IPS-NIHi7 (cell line): ENCODE results near the gene HMCN2.
A peak's percentile ranks its signal among the peaks of the same experiment; 100 is the strongest.

Source experiments
- DNase-seq: peaks from one replicate; pipeline ENCODE4 v3.0.0; 2012; ENCODE audit warnings: mixed read lengths; ENCODE audit errors: extremely low spot score

The HMCN2 gene

DNA sequence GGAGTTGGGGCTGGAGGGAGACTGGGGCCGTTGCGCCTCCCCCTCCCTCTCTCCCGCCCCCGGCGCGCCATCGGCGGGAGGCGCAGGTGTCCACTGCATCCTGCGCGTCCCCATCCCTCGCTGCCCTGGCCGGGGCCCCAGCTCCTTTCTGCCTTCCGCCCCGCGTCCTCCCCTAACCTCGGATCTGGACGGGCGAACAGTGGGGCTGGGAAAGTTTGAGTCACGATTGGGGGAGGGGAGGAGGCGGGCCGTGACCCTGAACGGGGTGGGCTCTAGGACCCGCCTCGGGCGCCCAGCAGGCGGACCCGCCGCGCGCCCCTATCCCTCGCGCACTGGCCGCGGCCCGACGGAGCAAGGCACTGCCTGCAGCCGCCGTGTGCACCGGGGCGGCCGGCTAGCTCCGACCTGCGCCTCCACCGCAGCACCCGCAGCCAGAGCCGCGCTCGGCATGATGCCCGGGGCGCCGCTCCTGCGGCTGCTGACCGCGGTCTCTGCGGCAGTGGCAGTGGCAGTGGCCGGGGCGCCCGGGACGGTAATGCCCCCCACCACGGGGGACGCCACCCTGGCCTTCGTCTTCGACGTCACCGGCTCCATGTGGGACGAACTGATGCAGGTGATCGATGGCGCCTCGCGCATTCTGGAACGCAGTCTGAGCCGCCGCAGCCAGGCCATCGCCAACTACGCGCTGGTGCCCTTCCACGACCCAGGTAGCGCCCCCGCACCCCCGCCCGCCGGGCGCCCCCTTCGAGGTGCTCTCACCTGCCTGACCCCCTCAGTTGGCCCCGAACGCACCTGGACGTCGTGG, at the start of gene HMCN2:
TSS of gene HMCN2 (plus strand) at position 330 of the 805 bp plus-strand sequence. CDS start at position 449, 119 bp downstream.
- peak; percentile 76 for DNase-seq

GRCh38 chr9:130217838-130218237, 47.7 kb upstream of the HMCN2 start:
- no peak for DNase-seq

- DNase-seq, result no peak
Measured at GRCh38 chr9:130219661-130220096, 45.9 kb upstream of the HMCN2 start.

DNA sequence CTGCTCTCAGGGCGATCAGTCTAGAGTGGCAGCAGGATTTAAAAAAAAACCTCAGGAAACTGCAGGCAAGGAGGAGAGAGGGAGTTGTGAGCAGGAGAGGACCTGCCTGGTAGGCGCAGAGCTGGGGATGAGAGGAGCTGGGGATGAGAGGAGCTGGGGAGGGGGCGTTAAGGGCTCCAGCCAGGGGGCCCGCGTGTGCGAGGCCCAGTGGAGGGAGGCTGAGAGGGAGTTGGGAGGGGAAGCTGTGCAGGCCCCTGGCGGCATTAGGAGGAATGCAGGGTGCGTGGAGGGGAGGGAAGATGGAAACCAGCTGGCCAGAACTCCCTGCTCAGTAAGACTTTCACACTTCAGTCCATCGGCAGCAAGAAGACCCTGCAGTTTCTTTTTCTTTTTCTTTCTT, 45.2 kb upstream of the HMCN2 start:
- DNase-seq, result peak; percentile 66

GRCh38 chr9:130222833-130223232, 42.7 kb upstream of the HMCN2 start:
- DNase-seq, result no peak

- DNase-seq, result no peak
Measured at GRCh38 chr9:130225071-130225470, 40.5 kb upstream of the HMCN2 start.

DNA sequence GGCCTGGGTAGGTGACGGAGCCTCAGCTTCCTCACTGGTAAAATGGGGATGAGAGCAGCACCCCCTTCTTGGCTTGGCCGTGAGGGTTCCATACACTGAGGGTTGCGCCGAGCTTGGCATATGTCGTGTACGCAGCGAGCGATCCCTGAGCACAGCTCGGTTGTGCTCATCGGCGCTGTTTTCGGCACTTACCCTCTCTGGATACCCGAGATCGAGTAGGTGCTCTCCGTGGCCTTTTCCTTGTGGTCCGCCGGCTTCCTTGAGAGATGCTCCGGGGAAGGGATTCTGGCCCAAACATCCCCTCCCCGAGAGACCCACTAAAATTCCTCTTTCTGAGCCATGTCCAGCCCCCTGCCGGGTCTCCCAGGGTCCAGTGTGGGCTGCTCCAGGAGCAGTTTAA, 40.0 kb upstream of the HMCN2 start:
- no peak for DNase-seq

DNA sequence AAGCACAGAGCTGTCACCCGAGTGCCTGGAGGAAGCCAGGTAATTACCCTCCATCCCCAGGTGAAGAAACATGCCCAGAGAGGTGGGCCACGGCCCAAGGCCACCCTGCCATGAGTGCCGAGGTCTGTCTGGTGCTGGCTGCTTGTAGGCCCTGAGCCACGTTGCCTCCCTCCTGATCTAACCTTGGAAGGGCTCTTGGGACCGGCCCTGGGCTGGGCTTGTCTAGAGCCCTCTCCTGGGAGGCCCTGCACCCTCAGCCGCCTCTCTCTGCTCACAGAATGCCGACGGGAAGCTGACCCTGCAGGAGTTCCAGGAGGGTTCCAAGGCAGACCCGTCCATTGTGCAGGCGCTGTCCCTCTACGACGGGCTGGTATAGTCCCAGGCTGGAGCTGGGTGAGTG, 39.4 kb upstream of the HMCN2 start:
- DNase-seq, result no peak

- no peak for DNase-seq
Measured at GRCh38 chr9:130227833-130228232, 37.7 kb upstream of the HMCN2 start.

DNA sequence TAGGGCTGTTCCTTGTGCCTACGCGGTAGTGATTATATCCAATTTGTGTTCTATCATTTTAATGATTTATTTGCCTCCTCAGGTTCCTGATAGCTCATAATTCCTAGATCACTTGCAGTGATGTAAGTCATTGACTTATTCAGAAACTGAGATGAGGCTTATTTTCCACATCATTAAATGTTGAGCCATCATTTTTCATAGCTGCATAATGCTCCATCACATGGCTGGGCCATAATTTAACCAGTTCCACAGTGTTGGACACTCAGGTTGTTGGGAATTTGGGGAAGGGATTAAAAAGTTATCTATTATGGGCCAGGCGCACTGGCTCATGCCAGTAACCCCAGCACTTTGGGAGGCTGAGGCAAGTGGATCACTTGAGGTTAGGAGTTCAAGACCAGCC, 35.8 kb upstream of the HMCN2 start:
- no peak for DNase-seq

GRCh38 chr9:130230631-130231030, 34.9 kb upstream of the HMCN2 start:
- DNase-seq, result no peak

- DNase-seq, result no peak
Measured at GRCh38 chr9:130232899-130233586, 32.5 kb upstream of the HMCN2 start.

DNA sequence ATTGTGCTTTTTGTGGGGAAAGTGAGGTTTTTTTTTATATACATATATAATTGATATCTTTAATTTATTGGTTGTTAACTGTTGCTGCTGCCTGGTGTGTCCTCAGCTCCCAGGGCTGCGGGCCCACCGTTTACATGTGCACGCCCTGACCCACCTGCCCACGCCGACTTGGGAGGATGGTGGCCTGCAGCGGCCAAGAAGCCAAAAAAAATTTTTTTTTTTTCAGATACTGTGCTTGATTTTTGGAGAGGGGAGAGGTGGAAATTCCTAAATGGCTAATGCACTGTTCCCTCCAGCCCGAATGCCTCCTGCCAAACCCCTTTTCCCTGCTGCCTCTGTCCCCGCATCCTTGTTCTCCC, 32.0 kb upstream of the HMCN2 start:
- no peak for DNase-seq

DNA sequence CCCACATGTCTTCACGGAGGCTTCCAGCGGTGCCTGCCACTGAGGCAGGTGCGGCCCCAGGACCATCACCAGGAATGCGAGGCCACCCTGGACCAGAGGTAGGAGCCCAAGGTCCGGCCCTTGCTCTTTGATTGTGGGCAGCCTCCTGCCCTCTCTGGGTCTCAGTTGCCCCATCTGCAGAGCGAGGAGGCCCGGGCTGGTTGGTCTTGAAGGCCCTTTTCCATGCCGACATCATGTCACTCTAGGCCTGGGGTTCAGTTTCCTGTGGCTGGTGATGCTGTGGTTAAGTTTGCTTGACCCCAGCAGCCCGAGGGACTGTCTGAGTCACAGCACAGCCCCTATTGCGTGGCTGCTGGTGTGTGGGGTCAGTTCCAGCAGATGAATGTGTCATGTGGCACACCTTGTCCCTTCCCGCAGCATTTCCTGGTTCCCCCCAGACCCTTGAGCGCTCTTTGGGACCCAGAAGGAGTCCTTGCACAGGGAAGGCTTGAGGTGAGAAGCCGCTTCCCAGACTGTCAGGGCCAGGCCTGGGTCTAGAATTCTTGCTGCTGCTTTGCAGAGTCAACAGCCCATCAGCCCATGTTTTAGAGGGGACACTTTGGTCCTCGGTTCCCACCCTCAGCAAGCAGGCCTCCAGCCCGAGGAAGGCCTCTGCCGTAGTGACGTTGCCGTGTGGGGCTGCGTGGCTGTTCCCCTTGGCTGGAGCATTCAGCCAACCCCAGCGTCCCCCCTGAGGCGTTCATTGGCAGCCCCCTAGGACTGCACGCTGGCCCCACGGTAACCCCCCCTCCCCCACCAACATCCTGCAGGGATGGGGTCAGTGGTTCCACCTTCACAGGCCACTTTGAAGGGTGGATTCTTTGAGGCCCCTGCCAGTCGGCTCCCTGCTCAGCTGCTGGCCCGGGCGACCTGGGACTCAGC, 31.0 kb upstream of the HMCN2 start:
- DNase-seq, result no peak

- DNase-seq, result peak; percentile 80
Measured at GRCh38 chr9:130235558-130236435, 29.8 kb upstream of the HMCN2 start.

DNA sequence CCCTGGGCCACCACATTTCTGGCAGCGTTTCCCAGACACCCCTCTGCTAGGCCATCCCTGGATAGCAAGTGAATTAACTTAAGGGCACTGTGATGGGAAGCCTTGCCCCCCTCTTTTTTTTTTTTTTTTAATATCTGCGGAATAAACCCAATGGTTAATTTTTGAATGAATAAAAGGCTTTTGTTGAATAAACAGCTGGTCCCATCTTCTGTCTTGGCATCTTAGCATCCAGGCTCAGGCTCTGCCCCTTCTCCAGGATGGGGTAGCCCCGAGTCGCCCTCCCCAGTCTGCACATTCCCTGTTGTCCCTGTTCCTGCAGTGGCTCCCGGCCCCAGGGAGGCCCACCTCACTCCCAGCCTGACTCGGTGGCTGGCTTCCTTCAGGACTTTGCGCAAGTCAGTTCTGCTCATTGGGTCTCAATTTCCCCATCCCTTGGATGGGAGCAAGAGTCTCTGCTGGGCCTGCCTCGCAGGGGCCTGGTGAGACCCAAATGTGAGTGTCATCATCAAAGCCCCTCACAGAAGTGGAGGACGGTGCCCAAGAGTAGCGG, 29.0 kb upstream of the HMCN2 start:
- DNase-seq, result no peak

GRCh38 chr9:130237076-130237475, 28.5 kb upstream of the HMCN2 start:
- no peak for DNase-seq

DNA sequence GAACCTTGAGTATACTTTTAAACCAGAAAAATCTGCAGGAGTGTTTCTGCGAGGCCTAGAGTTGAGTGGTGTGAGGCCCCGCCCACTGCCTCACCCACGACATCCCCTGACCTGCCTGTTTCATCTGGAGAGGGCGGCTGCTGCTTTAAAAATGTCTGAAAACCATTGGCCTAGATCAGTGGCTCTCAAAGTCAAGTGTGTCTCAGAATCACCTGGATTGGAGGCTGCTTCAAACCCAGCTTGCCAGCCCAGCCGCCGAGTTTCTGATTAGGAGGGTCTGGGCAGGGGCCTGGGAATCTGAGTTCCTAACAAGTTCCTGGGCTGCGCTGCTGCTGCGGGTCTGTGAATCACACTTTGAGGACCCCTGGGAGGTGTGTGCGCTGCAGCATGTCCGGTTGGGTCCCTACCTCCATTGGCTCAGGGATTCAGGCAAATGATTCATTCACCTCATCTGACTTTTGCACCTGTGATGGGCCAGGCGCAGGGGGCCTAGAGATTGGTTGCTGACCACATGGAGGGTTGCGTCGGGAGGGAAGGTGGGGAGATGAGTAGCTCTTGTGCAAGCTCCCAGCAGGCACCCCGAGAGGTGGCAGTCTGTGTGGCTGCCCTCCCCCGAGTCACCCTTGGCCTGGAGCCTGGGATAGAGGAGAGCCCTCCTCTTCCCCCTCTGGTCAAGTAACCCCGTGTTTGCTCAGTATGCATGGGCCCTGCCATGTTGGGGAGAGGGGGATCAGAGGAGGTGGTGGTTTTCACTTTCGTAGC, 27.6 kb upstream of the HMCN2 start:
- no peak for DNase-seq

- DNase-seq, result no peak
Measured at GRCh38 chr9:130239363-130239695, 26.2 kb upstream of the HMCN2 start.

GRCh38 chr9:130239741-130240241, 25.8 kb upstream of the HMCN2 start:
- DNase-seq, result no peak
